Common myeloid progenitor, CD34-positive (primary cell): ENCODE measurements around the gene DNTT.

Experiments
- CTCF ChIA-PET: fragments of 350-600 bp; sonication (Branson Sonifier 250); formaldehyde crosslinking; loops from one replicate; lab custom pipeline; 2021; ENCODE audit warnings: antibody characterized with exemption; lab: Charles Lee
- POLR2A ChIA-PET: fragments of 350-600 bp; sonication (Branson Sonifier 250); formaldehyde crosslinking; loops from one replicate; lab custom pipeline; 2021; ENCODE audit warnings: antibody characterized with exemption; lab: Charles Lee
- DNase-seq, 3 donors: peaks; one replicate each; pipeline versions ENCODE4 v3.0.0 to v3.0.0-alpha.2; 2013
- H3K27ac ChIP-seq, 2 experiments: 1 replicate in 1 of 2; 2 replicates in 1 of 2; pipeline ENCODE4 v1.7.0; 2013; ENCODE audit warnings: inconsistent platforms in 2 of 2, low read length in 2 of 2, mild to moderate bottlenecking in 2 of 2, low read depth in 1 of 2, moderate library complexity in 1 of 2; ENCODE audit not compliant: severe bottlenecking in 2 of 2, insufficient read depth in 1 of 2, poor library complexity in 1 of 2
- H3K27me3 ChIP-seq, 5 experiments: replicated peaks in 2 of 5; 1 replicate in 3 of 5; 2 replicates in 2 of 5; pipeline versions ENCODE4 v1.6.1 to v1.7.0; 2013; ENCODE audit warnings: low read length in 4 of 5, mild to moderate bottlenecking in 2 of 5, moderate library complexity in 2 of 5, inconsistent platforms in 1 of 5; ENCODE audit not compliant: insufficient read depth in 5 of 5, control insufficient read depth in 4 of 5
- H3K36me3 ChIP-seq, 4 experiments: 1 replicate in 2 of 4; 2 replicates in 2 of 4; pipeline versions ENCODE4 v1.6.1 to v1.7.0; 2013; ENCODE audit warnings: low read length in 3 of 4, control low read depth in 1 of 4, mild to moderate bottlenecking in 1 of 4; ENCODE audit not compliant: control insufficient read depth in 4 of 4, insufficient read depth in 4 of 4
- H3K4me1 ChIP-seq, 4 experiments: 1 replicate in 3 of 4; 2 replicates in 1 of 4; pipeline versions ENCODE4 v1.6.1 to v1.7.1; 2013; ENCODE audit warnings: low read length in 3 of 4, mild to moderate bottlenecking in 3 of 4, control low read depth in 1 of 4, inconsistent platforms in 1 of 4, moderate library complexity in 1 of 4; ENCODE audit not compliant: control insufficient read depth in 4 of 4, insufficient read depth in 4 of 4; ENCODE audit errors: control extremely low read depth in 1 of 4
- H3K4me3 ChIP-seq, 7 experiments: 1 replicate in 4 of 7; 2 replicates in 3 of 7; pipeline versions ENCODE4 v1.5.1 to v1.7.0; 2013; ENCODE audit warnings: mild to moderate bottlenecking in 7 of 7, low read length in 6 of 7, moderate library complexity in 6 of 7, inconsistent platforms in 2 of 7, low read depth in 2 of 7, control low read depth in 1 of 7; ENCODE audit not compliant: insufficient read depth in 4 of 7, control insufficient read depth in 1 of 7; ENCODE audit errors: extremely low read depth in 1 of 7
- H3K9me3 ChIP-seq, 5 experiments: 1 replicate in 4 of 5; 2 replicates in 1 of 5; pipeline versions ENCODE4 v1.6.1 to v1.7.1; 2013; ENCODE audit warnings: low read length in 4 of 5, mild to moderate bottlenecking in 2 of 5, inconsistent platforms in 1 of 5, low read depth in 1 of 5, moderate library complexity in 1 of 5; ENCODE audit not compliant: control insufficient read depth in 4 of 5, insufficient read depth in 2 of 5; ENCODE audit errors: control extremely low read depth in 1 of 5
- WGBS: methylation state at CpG from one replicate; pipeline ENCODE4 v1.1.5; 2013; ENCODE audit not compliant: insufficient coverage; 5-methylcytosine and 5-hydroxymethylcytosine counted together

DNTT gene

GRCh38 chr10:96261132-96261531 lies 43.1 kb upstream of the DNTT start:
- no peak for DNase-seq
- Histone ChIP-seq H3K27ac (no peak overlapping the region), H3K36me3 (no peaks in the 10 kb centered on the region), H3K9me3 (no peaks in the 10 kb centered on the region), H3K27me3 (no peaks in the 10 kb centered on the region), H3K4me3 (no peak overlapping the region), H3K4me1 (peaks cover 0 to 13% (median 9%) of the 10 kb centered on the region in 4 experiments)
- WGBS, result no CpG with 5 or more reads among the region's 2 CpGs
- ChIA-PET POLR2A (no interaction called here), CTCF (interaction anchor here (1.4 to 1.9 kb wide), 2 partner anchors 10 to 30 kb away, joined by 4 to 8 read pairs; partner anchors contain the start of gene BLNK)

- Histone ChIP-seq H3K4me3 (no peak overlapping the region), H3K4me1 (peaks cover 0 to 13% (median 9%) of the 10 kb centered on the region in 4 experiments), H3K27me3 (no peaks in the 10 kb centered on the region), H3K9me3 (no peaks in the 10 kb centered on the region), H3K27ac (no peak overlapping the region), H3K36me3 (no peaks in the 10 kb centered on the region)
- ChIA-PET POLR2A (no interaction called here), CTCF (interaction anchor here (1.4 to 1.9 kb wide), 3 partner anchors 9 to 29 kb away, joined by 3 to 8 read pairs (median 4); partner anchors contain the start of gene BLNK)
- DNase-seq, result no peak
- no CpG with 5 or more reads among the region's 3 CpGs for WGBS
Observed at GRCh38 chr10:96261930-96262329, 42.3 kb upstream of the DNTT start.

DNA sequence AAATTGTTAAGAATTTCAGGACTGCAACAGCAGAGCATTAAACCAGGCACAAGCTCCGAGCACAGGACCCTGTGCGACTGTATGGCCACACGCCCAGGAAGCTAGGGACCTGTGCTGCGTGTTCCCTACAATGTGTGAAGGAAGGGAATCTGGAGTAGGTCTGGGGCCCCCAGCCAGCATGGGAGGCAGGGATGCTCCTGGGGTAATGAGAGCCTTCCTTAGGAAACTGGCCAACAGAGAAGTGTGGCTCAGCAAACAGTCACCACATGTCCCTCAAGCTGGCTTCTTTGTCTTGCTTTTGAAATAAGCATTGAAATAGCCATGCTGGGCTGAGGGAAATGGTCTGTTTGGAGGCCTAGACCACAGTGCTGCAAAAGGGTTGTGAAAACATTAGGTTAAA lies 41.1 kb upstream of the DNTT start:
- WGBS, result 96% methylated on average over 4 of the region's 4 CpGs
- ChIA-PET POLR2A (no interaction called here), CTCF (interaction anchor here (1.4 kb wide), 1 partner anchor 29 kb away, joined by 3 read pairs; no protein-coding TSS in a partner anchor)
- Histone ChIP-seq H3K4me1 (peaks cover 0 to 6% (median 3%) of the 10 kb centered on the region in 4 experiments), H3K27me3 (no peaks in the 10 kb centered on the region), H3K9me3 (no peaks in the 10 kb centered on the region), H3K27ac (no peak overlapping the region), H3K4me3 (no peak overlapping the region), H3K36me3 (no peaks in the 10 kb centered on the region)
- DNase-seq, result no peak

GRCh38 chr10:96263669-96264068 lies 40.6 kb upstream of the DNTT start:
- no peaks in the 10 kb centered on the region for H3K27me3 ChIP-seq
- H3K9me3 ChIP-seq, result no peaks in the 10 kb centered on the region
- ChIA-PET CTCF (no interaction called here), POLR2A (no interaction called here)
- no peak for DNase-seq
- no peak overlapping the region for H3K27ac ChIP-seq
- H3K4me1 ChIP-seq, result peaks cover 0 to 4% (median 1%) of the 10 kb centered on the region in 4 experiments
- 93% methylated on average over 3 of the region's 4 CpGs for WGBS
- H3K4me3 ChIP-seq, result no peak overlapping the region
- H3K36me3 ChIP-seq, result no peaks in the 10 kb centered on the region

DNA sequence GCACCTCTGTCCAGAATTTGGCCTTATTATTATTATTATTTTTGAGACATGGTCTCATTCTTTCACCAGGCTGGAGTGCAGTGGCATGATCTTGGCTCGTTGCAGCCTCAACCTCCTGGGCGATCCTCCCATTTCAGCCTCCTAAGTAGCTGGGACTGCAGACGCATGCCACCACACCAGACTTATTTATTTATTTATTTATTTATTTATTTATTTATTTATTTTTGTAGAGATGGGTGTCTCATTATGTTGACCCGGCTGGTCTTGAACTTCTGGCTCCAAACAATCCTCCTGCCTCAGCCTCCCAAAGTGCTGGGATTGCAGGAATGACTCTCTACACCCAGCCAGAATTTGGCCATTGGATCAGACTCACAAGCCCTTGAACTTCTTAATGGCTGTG lies 39.3 kb upstream of the DNTT start:
- no peak for DNase-seq
- Histone ChIP-seq H3K9me3 (no peaks in the 10 kb centered on the region), H3K4me3 (no peak overlapping the region), H3K4me1 (no peaks in the 10 kb centered on the region), H3K36me3 (no peaks in the 10 kb centered on the region), H3K27ac (no peak overlapping the region), H3K27me3 (no peaks in the 10 kb centered on the region)
- ChIA-PET POLR2A (no interaction called here), CTCF (interaction anchor here (1.1 kb wide), 1 partner anchor 250 kb away, joined by 3 read pairs; no protein-coding TSS in a partner anchor)
- no CpG with 5 or more reads among the region's 4 CpGs for WGBS

DNA sequence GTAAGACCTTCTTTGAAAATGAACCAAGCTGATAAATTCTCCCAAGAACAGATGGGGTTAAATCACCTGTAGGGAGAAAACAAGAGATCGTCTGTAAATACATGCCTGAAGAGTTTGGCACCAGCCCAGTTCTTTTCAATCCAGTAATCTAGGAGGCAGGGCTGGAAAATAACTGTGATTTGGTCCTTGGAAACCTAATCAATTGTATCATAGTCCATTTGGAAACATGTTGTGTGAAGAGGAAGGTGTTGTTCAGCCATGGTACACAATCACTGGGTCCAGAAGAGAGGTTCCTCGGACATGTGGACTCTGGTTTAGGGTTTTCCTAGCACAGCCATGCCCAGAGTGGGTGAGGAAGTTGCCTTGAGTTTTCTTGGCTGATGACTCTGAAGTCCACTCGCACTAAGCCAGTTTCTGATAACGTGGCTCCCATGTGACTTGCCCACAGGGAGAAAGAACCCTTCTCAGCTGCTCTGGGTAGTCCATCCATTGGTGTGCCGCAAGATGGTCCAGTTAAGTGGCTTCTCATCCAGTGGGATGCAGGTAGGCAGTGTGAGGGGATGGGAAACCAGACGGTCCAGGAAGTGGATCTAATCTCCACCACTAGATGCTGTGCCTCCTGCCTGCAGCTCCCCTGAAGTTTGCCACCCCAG lies 38.0 kb upstream of the DNTT start:
- Histone ChIP-seq H3K27me3 (no peaks in the 10 kb centered on the region), H3K27ac (no peak overlapping the region), H3K4me1 (no peaks in the 10 kb centered on the region), H3K4me3 (no peak overlapping the region), H3K36me3 (no peaks in the 10 kb centered on the region), H3K9me3 (no peaks in the 10 kb centered on the region)
- WGBS, result 92% methylated on average over 5 of the region's 6 CpGs
- ChIA-PET POLR2A (no interaction called here), CTCF (interaction anchor here (1.1 kb wide), 1 partner anchor 10 kb away, joined by 3 read pairs; no protein-coding TSS in a partner anchor)
- DNase-seq, result no peak

GRCh38 chr10:96267234-96267705 lies 37.0 kb upstream of the DNTT start:
- ChIA-PET POLR2A (no interaction called here), CTCF (interaction anchor here (1.3 to 1.4 kb wide), 2 partner anchors 20 to 38 kb away, joined by 3 to 4 read pairs; no protein-coding TSS in a partner anchor)
- 95% methylated on average over 4 of the region's 4 CpGs for WGBS

More at GRCh38 chr10:96267234-96267705, 37.0 kb upstream of the DNTT start:
- H3K27ac ChIP-seq, result no peak overlapping the region
- H3K4me3 ChIP-seq, result no peak overlapping the region
- no peaks in the 10 kb centered on the region for H3K27me3 ChIP-seq
- no peak for DNase-seq
- H3K36me3 ChIP-seq, result no peaks in the 10 kb centered on the region
- no peaks in the 10 kb centered on the region for H3K9me3 ChIP-seq
- H3K4me1 ChIP-seq, result peaks cover 0 to 3% (median 0%) of the 10 kb centered on the region in 4 experiments
